ENCODE measurements around the gene RPN1. TPM values are rescaled to one million over a fixed set of nuclear protein-coding genes. Genes with fewer than 3 reads are reported as not detected.
"Not testable (repeated sequence)": the region's sequence is repeated elsewhere in the genome, so short reads cannot be mapped to it uniquely, and the experiment has no call there.

The RPN1 gene
- total RNA-seq, 4 donors from 2014 or later: 91.5 to 150 (median 148) TPM

DNA sequence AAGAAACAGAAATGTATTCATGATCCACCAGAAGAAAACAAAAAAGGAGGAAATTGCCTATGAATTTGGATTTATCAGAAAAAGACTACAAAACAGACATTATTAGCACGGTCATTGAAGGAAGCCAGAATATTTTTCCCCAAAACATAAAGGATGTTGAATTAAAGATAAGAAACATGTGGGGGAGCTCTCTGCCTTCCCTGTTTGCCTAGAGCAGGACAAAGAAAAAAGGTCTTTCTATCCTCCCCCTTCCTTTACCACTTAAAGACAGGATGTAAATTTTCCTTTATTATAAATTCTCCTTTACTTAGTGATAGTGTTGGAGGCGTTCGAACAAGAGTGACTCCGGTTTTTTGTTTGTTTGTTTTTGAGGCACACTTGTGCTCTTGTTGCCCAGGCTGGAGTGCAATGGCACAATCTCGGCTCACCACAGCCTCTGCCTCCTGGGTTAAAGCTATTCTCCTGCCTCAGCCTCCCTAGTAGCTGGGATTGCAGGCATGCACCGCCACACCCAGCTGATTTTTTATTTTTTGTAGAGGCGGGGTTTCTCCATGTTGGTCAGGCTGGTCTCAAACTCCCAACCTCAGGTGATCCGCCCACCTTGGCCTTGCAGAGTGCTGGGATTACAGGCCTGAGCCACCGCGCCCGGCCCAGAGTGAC is 14.9 kb upstream of the RPN1 start:
- DNase-seq (ENCODE audit: low spot score in 2 of 2): no peak
- no peaks in the 10 kb centered on the region for H3K4me1 ChIP-seq
- H3K9me3 ChIP-seq: no peaks in the 10 kb centered on the region
- H3K36me3 ChIP-seq: no peaks in the 10 kb centered on the region
- no peak overlapping the region for H3K4me3 ChIP-seq
- WGBS: 70% methylated on average over 10 of the region's 11 CpGs
- no peaks in the 10 kb centered on the region for H3K27me3 ChIP-seq
- no peak overlapping the region for H3K27ac ChIP-seq
- TF ChIP-seq POLR2AphosphoS5 (IDR thresholded peaks at IDR 0.05): no peak

DNA sequence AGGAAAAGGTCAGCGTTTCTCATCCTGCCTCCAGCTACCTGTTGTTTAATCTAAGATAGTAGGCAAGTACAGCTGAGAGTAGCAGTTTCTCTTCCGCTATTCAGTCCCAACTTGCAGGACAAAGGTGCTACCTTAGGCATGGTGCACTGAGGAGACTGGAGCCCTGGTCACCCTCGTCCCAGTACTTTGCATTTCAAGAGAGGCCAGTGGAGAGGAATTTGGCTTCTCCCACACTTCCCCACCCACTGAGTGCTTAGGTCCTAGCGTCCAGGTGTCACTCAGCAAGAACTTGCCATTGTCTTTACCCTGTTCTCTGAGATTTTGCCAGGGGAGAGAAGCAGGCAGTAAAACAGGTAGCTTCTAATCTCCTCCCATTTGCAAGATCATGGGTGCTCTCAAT is 12.5 kb upstream of the RPN1 start:
- no peak overlapping the region for H3K27ac ChIP-seq
- DNase-seq (ENCODE audit: low spot score in 2 of 2): no peak
- TF ChIP-seq POLR2AphosphoS5 (IDR thresholded peaks at IDR 0.05) (no peak), POLR2A (IDR thresholded peaks at IDR 0.05) (no peak), EP300 (IDR thresholded peaks at IDR 0.05) (no peak)
- TF ChIP-seq, protein P1, sequence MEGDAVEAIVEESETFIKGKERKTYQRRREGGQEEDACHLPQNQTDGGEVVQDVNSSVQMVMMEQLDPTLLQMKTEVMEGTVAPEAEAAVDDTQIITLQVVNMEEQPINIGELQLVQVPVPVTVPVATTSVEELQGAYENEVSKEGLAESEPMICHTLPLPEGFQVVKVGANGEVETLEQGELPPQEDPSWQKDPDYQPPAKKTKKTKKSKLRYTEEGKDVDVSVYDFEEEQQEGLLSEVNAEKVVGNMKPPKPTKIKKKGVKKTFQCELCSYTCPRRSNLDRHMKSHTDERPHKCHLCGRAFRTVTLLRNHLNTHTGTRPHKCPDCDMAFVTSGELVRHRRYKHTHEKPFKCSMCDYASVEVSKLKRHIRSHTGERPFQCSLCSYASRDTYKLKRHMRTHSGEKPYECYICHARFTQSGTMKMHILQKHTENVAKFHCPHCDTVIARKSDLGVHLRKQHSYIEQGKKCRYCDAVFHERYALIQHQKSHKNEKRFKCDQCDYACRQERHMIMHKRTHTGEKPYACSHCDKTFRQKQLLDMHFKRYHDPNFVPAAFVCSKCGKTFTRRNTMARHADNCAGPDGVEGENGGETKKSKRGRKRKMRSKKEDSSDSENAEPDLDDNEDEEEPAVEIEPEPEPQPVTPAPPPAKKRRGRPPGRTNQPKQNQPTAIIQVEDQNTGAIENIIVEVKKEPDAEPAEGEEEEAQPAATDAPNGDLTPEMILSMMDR (IDR thresholded peaks at IDR 0.05): no peak
- H3K27me3 ChIP-seq: no peaks in the 10 kb centered on the region
- H3K4me3 ChIP-seq: no peak overlapping the region
- H3K9me3 ChIP-seq: no peaks in the 10 kb centered on the region
- H3K4me1 ChIP-seq: no peaks in the 10 kb centered on the region
- no peaks in the 10 kb centered on the region for H3K36me3 ChIP-seq
- 72% methylated on average over 4 of the region's 4 CpGs for WGBS

DNA sequence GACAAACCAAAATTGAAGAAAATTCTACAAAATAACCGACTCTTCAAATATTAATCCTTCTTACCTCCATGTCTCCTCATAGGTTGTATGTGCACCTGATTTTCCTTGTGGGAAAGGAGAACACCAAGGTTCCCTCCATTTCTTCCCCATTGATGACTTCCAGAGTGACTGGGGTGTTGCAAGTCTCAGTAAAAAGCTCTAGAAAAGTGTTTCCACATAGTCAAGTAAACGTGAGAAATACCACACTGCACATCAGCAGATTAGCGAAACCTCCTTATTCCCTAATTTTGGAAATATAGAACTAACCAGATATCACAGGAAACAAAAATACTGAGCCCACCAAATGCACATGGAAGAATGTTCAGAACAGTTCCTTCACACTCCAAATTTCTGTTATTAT is 4.9 kb upstream of the RPN1 start:
- peaks cover 3% of the 10 kb centered on the region for H3K4me1 ChIP-seq
- H3K9me3 ChIP-seq: no peaks in the 10 kb centered on the region
- 74% methylated on average over 3 of the region's 3 CpGs for WGBS

DNA sequence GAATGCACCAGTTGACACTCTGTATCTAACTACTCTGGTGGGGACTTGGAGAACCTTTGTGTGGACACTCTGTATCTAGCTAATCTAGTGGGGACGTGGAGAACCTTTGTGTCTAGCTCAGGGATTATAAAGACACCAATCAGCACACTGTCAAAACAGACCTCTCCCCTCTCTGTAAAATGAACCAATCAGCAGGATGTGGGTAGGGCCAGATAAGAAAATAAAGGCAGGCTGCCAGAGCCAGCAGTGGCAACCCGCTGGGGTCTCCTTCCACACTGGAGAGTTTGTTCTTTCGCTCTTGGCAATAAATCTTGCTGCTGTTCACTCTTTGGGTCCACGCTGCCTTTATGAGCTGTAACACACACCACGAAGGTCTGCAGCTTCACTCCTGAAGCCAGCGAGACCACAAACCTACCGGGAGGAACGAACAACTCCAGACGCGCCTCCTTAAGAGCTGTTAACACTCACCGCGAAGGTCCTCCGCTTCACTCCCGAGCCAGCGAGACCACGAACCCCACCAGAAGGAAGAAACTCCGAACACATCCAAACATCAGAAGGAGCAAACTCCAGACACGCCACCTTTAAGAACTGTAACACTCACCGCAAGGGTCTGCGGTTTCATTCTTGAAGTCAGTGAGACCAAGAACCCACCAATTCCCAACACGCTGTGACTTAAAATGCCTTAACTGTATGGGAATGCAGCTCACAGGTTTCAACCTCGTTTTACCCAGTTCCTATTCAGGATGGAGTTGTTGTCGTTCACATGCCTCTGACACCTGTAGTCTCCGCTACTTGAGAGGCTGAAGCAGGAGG is 3.6 kb upstream of the RPN1 start:
- WGBS: 79% methylated on average over 23 of the region's 24 CpGs
- not testable (repeated sequence) for H3K27me3 ChIP-seq; H3K36me3 ChIP-seq; H3K27ac ChIP-seq; H3K4me3 ChIP-seq; H3K4me1 ChIP-seq; DNase-seq (ENCODE audit: low spot score in 2 of 2); H3K9me3 ChIP-seq

More for the DNA sequence above, 4.9 kb upstream of the RPN1 start:
- DNase-seq (ENCODE audit: low spot score in 2 of 2): no peak
- Histone ChIP-seq H3K4me3 (no peak overlapping the region), H3K27ac (no peak overlapping the region), H3K27me3 (no peaks in the 10 kb centered on the region), H3K36me3 (no peaks in the 10 kb centered on the region)
- TF ChIP-seq POLR2AphosphoS5 (IDR thresholded peaks at IDR 0.05): no peak
- no peak for TF ChIP-seq EP300 (IDR thresholded peaks at IDR 0.05)
- TF ChIP-seq POLR2A (IDR thresholded peaks at IDR 0.05): no peak
- TF ChIP-seq, protein P1 (IDR thresholded peaks at IDR 0.05): no peak

DNA sequence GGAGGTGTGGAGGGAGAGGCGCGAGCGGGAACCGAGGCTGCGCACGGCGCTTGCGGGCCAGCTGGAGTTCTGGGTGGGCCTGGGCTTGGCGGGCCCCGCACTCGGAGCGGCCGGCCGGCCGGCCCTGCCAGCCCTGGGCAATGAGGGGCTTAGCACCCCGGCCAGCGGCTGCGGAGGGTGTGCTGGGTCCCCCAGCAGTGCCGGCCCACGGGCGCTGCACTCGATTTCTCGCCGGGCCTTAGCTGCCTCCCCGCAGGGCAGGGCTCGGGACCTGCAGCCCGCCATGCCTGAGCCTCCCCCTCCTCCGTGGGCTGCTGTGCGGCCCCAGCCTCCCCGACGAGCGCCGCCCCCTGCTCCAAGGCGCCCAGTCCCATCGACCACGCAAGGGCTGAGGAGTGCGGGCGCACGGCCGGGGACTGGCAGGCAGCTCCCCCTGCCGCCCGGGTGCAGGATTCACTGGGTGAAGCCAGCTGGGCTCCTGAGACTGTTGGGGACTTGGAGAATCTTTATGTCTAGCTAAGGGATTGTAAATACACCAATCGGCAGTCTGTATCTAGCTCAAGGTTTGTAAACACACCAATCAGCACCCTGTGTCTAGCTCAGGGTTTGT is 2.9 kb upstream of the RPN1 start:
- not testable (repeated sequence) for DNase-seq (ENCODE audit: low spot score in 2 of 2); H3K27me3 ChIP-seq; H3K36me3 ChIP-seq; H3K9me3 ChIP-seq
- Histone ChIP-seq H3K4me1 (peaks cover 16% of the 10 kb centered on the region), H3K4me3 (peak overlapping the region; percentile 48), H3K27ac (peak overlapping the region; percentile 4)
- TF ChIP-seq, protein P1 (IDR thresholded peaks at IDR 0.05): peak in 1 of 2 donors; percentile 46
- 71% methylated on average over 1 of the region's 43 CpGs for WGBS

DNA sequence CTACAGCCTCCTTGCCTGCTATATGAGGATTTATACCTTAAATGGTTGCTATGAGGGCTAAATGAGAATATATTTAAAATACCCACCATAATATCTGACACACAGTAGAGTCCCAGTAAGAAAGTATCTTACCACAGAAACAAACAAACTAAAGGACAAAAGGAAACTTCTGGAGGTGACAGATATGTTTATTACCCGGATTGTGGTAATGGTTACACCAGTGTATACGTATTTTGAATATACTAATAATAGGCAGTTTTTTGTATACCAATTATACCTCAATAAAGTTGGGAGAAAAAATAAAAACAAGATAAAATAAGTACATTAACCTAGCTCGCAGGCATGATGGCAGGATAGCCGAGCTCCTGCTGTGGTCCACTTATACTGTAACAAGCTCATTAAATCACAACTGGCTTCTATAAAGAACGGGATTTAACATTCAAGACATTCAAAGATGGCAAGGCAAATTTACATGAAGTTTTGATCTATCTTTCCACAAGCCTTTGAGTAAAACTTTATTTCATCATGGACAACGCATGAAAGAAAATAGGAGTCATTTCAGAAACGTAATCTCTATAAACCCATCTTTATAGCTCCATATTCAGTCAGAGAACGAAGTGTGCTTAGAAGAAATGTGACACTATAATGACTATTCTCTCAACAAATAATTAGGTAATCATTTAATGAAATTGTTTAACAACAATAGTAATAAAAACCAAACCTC is 1.5 kb downstream of the RPN1 start:
- Histone ChIP-seq H3K27ac (peak overlapping the region; percentile 94), H3K36me3 (peaks cover 8% of the 10 kb centered on the region), H3K4me1 (peaks cover 24% of the 10 kb centered on the region), H3K27me3 (no peaks in the 10 kb centered on the region), H3K4me3 (peak overlapping the region; percentile 70), H3K9me3 (no peaks in the 10 kb centered on the region)
- TF ChIP-seq POLR2AphosphoS5 (IDR thresholded peaks at IDR 0.05): no peak
- TF ChIP-seq EP300 (IDR thresholded peaks at IDR 0.05): no peak
- no peak for TF ChIP-seq POLR2A (IDR thresholded peaks at IDR 0.05)
- TF ChIP-seq, protein P1 (IDR thresholded peaks at IDR 0.05): no peak
- DNase-seq (ENCODE audit: low spot score in 2 of 2): no peak
- WGBS: 18% methylated on average over 8 of the region's 8 CpGs

All from suprapubic skin (tissue), 4 donors.